Activated naive CD8-positive, alpha-beta T cell treated with anti-CD3 and anti-CD28 coated beads, Interleukin-2, amount 10 ng/mL, durations not matched to agents 7 days and 5 days (primary cell): ENCODE data around the gene NXPH1. TPM values are rescaled to one million over a fixed set of nuclear protein-coding genes. Genes with fewer than 3 reads are reported as not detected.
"Not testable (repeated sequence)": the region's sequence is repeated elsewhere in the genome, so short reads cannot be mapped to it uniquely, and the experiment has no call there.

Experiments
- ATAC-seq: fragments of 150-1000 bp; cut with Tn5 transposase; one replicate; pipeline ENCODE4 v1.10.0; 2021; ENCODE audit warnings: low read depth, moderate library complexity
- POLR2A ChIA-PET: fragments of 350-600 bp; sonication (Branson Sonifier 250); formaldehyde crosslinking; loops from one replicate; lab custom pipeline; 2021; ENCODE audit warnings: antibody characterized with exemption; lab: Charles Lee
- DNase-seq: peaks from one replicate; pipeline ENCODE4 v3.0.0; 2021
- H3K27ac Mint-ChIP-seq: one replicate; pipeline ENCODE4 v1.8.0; 2022; ENCODE audit warnings: mild to moderate bottlenecking, mixed read lengths
- H3K27me3 Mint-ChIP-seq: one replicate; pipeline ENCODE4 v1.8.0; 2022; ENCODE audit warnings: mild to moderate bottlenecking, moderate library complexity, mixed read lengths
- H3K36me3 Mint-ChIP-seq: one replicate; pipeline ENCODE4 v1.8.0; 2021; ENCODE audit warnings: mild to moderate bottlenecking, mixed read lengths
- H3K4me1 Mint-ChIP-seq: one replicate; pipeline ENCODE4 v1.8.0; 2021; ENCODE audit warnings: mixed read lengths
- H3K4me3 Mint-ChIP-seq: one replicate; pipeline ENCODE4 v1.8.0; 2022; ENCODE audit warnings: mild to moderate bottlenecking, moderate library complexity, mixed read lengths
- H3K9me3 Mint-ChIP-seq: one replicate; pipeline ENCODE4 v1.8.0; 2021; ENCODE audit warnings: mixed read lengths
- total RNA-seq, 2 experiments: library from RNA; stranded (reverse); gene quantifications; one replicate each; pipeline ENCODE4 v1.2.3, GENCODE V29; 2021

NXPH1 gene
- total RNA-seq, 2 experiments from 2014 or later, result not detected

DNA sequence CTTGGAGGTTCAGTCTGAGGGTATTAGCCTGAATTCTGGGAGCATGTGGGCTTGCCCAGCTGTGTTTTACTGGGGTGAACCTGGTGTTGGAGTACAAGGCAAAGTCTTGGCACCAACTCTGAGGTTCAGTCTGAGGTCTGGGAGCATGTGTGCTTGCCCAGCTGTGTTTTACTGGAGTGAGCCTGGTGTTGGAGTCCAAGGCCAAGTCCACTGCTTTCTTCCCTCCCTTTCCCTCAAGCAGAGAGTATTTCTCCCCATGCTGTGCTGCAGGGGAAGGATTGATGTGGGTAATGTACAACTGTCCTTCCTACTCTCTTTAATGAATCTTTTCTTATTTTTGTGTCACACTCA is 236.1 kb downstream of the NXPH1 start:
- no peaks in the 10 kb centered on the region for H3K9me3 Mint-ChIP-seq
- no peak for DNase-seq
- ATAC-seq, result no peak
- no peak overlapping the region for H3K27ac Mint-ChIP-seq
- no peaks in the 10 kb centered on the region for H3K36me3 Mint-ChIP-seq
- H3K27me3 Mint-ChIP-seq, result no peaks in the 10 kb centered on the region
- H3K4me3 Mint-ChIP-seq, result no peak overlapping the region
- no peaks in the 10 kb centered on the region for H3K4me1 Mint-ChIP-seq
- POLR2A ChIA-PET, result no interaction called here

DNA sequence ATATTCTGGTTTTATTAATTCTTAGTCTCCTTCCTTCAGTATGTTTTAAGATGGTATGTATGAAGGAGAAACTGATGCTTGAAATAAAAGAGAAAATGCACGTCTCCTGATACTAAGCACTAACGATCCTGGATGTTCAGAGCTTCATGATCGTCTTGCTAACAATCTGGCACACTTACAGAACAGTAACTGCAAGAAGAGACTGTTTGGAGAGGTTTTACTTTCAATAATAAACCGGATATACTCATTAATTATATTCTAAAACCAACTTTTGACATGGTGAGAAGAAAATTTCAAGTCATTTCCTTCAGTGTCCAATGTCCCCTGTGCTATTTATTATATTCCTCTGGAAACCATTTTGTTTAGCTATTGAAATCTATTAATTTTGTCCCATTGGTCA is 251.0 kb downstream of the NXPH1 start:
- H3K36me3 Mint-ChIP-seq, result no peaks in the 10 kb centered on the region
- no peak overlapping the region for H3K4me3 Mint-ChIP-seq
- ATAC-seq (no peak), DNase-seq (no peak)
- POLR2A ChIA-PET, result no interaction called here
- no peaks in the 10 kb centered on the region for H3K9me3 Mint-ChIP-seq
- no peaks in the 10 kb centered on the region for H3K4me1 Mint-ChIP-seq
- H3K27me3 Mint-ChIP-seq, result no peaks in the 10 kb centered on the region
- no peak overlapping the region for H3K27ac Mint-ChIP-seq

DNA sequence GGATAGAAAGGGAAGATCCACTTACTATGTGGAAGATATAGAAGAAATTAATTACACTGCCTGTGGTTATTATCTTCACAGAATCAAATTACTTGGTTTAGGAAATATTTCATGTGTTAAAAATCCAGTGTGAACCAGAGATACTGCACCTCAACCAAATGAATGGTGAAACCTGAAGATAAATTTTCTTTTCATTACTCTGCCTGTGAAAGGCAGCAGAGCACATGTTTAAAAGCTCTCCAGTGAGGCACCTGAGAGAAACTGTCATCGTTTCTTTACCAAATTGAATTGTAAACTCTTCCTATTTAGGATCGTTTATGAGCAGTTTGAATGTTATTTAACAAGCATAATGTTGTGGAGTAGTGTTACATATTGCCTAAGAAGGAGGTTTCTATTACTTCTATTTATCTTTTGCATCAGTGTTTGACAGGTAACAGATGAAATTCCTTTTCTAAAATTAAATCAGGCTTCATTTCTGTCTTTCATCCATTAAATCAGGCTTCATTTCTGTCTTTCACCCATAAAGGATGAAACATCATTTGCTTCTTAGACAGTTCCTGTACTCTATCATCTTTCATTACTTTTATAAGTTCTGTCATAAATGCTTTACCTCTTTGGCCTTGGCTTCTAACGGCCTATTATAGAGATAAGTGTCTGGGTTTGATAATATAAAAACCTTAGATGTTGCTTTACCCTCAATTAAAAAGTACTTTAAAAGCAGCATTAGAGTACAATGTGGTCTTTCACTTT is 266.6 kb downstream of the NXPH1 start:
- H3K27ac Mint-ChIP-seq, result no peak overlapping the region
- no peaks in the 10 kb centered on the region for H3K36me3 Mint-ChIP-seq
- no peaks in the 10 kb centered on the region for H3K4me1 Mint-ChIP-seq
- no peak overlapping the region for H3K4me3 Mint-ChIP-seq
- ATAC-seq, result no peak
- H3K9me3 Mint-ChIP-seq, result no peaks in the 10 kb centered on the region
- POLR2A ChIA-PET, result no interaction called here
- DNase-seq, result no peak
- no peaks in the 10 kb centered on the region for H3K27me3 Mint-ChIP-seq

DNA sequence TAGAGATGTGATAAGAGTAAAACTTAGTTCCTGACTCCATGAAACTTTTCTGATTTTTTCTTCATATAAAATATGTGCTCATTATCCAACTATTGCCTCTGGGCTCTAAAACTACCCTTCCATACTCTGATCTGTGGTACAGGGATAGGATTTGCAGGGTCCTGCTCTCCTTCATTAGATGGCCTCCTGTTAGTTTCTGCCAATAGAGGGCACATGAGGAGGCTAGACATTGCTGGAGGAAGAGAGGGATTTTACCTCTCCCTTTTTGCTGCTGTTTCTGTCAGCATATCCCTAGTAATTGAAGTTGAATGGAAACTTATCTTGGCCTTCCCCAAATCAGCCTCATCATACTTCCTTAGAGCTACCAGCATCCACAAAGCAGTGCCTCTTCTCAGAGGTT is 269.4 kb downstream of the NXPH1 start:
- no peaks in the 10 kb centered on the region for H3K4me1 Mint-ChIP-seq
- no peak overlapping the region for H3K27ac Mint-ChIP-seq
- no peaks in the 10 kb centered on the region for H3K27me3 Mint-ChIP-seq
- ATAC-seq (no peak), DNase-seq (no peak)
- H3K4me3 Mint-ChIP-seq, result no peak overlapping the region
- no peaks in the 10 kb centered on the region for H3K36me3 Mint-ChIP-seq
- no peaks in the 10 kb centered on the region for H3K9me3 Mint-ChIP-seq
- POLR2A ChIA-PET, result no interaction called here

DNA sequence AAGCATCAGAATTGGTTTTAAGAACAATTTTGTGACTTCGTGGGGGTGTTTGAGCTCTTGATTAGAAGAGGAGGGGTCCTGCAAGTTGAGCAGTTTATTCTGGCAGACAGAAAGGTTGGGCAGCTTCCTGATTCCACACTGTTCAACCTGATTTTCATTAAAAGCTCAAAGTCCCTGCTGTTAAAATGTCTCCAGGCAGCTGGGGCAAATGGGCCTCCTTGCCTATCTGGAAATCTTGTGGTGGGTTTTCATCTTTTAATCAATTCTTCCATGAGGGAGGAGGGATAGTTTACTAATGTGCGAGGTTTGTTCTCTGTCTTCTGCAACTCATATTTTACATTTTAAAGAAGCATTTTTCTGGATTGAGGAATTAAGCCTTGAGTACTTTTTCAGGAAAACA is 276.7 kb downstream of the NXPH1 start:
- ATAC-seq (no peak), DNase-seq (no peak)
- no peaks in the 10 kb centered on the region for H3K4me1 Mint-ChIP-seq
- H3K9me3 Mint-ChIP-seq, result no peaks in the 10 kb centered on the region
- no peak overlapping the region for H3K27ac Mint-ChIP-seq
- no peak overlapping the region for H3K4me3 Mint-ChIP-seq
- POLR2A ChIA-PET, result no interaction called here
- no peaks in the 10 kb centered on the region for H3K27me3 Mint-ChIP-seq
- no peaks in the 10 kb centered on the region for H3K36me3 Mint-ChIP-seq

DNA sequence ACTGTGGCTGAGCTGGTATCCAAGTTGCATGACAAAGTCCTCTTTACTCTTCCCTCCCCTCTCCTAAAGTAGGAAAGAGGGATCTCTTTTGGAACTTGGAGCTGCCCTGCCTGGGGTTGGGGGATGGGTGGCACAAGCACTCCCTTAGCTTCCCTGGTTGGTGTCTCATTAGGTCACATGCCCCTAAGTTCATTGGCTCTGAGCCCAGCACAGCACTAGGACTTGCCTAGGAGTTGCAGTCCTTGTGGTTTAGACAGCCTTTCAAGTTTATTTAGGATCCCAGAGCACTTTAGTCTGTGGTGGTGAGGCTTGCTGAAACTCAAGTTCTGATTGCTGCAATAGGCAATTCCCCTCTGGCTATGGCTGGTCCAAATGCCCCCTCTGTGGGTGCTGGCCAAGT is 281.4 kb downstream of the NXPH1 start:
- ATAC-seq (no peak), DNase-seq (no peak)
- H3K27ac Mint-ChIP-seq, result no peak overlapping the region
- H3K9me3 Mint-ChIP-seq, result no peaks in the 10 kb centered on the region
- POLR2A ChIA-PET, result no interaction called here
- H3K4me3 Mint-ChIP-seq, result no peak overlapping the region
- H3K4me1 Mint-ChIP-seq, result no peaks in the 10 kb centered on the region
- no peaks in the 10 kb centered on the region for H3K27me3 Mint-ChIP-seq
- no peaks in the 10 kb centered on the region for H3K36me3 Mint-ChIP-seq

DNA sequence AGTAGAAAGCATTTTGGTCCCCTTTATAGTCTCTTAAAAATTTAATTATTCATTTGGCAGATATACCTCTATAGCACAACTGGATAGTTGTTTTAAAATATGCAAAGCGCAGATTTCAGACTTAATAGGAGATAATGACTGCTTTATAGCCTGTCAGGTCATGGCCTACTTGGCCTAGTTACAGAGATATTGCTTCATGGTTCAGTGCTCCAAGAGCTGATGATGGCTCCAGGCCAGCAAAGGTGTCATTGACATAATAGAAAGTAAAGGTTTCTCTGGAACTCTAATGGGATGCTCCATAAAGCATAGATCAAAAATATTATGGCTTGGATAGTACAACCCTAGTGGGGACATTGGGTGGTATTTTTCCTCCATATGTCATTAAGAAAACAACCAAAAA is 285.7 kb downstream of the NXPH1 start:
- Mint-ChIP-seq H3K27me3 (no peaks in the 10 kb centered on the region), H3K27ac (no peak overlapping the region), H3K4me3 (no peak overlapping the region), H3K4me1 (no peaks in the 10 kb centered on the region), H3K9me3 (no peaks in the 10 kb centered on the region), H3K36me3 (no peaks in the 10 kb centered on the region)
- POLR2A ChIA-PET, result no interaction called here
- ATAC-seq (no peak), DNase-seq (no peak)

DNA sequence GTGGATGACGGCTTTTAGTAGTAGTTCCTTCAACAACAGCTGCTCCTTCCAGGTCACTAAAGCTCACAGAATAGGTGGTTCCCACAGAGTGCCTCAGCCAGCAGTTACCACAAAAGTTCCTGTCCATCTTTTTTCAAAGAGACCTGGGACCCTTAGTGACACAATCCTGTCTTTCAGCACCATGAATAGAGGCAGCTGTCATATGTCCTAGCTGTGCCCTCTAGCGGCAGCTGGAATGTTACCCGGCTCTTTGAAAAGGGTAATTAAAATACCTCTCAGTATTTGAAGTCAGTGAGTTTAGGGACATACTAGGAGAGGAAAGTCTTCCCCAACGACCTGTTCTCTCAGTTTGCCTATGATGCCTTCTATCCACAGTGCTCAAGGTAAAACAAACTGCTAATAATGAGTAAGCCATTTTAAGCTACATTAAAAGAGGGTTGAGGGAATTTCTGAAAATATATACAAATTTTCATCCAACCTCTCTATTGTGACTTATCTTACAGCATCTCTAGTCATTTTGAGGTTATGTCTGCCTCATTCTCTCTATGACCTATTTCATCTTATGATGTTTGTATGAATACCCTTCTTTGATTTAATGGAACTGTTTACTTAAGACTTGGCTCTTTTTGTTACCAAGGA is 290.8 kb downstream of the NXPH1 start:
- POLR2A ChIA-PET, result no interaction called here
- Mint-ChIP-seq H3K27me3 (no peaks in the 10 kb centered on the region), H3K4me1 (no peaks in the 10 kb centered on the region), H3K36me3 (no peaks in the 10 kb centered on the region), H3K4me3 (no peak overlapping the region), H3K27ac (no peak overlapping the region), H3K9me3 (no peaks in the 10 kb centered on the region)
- no peak for DNase-seq
- peak; percentile 33 for ATAC-seq

DNA sequence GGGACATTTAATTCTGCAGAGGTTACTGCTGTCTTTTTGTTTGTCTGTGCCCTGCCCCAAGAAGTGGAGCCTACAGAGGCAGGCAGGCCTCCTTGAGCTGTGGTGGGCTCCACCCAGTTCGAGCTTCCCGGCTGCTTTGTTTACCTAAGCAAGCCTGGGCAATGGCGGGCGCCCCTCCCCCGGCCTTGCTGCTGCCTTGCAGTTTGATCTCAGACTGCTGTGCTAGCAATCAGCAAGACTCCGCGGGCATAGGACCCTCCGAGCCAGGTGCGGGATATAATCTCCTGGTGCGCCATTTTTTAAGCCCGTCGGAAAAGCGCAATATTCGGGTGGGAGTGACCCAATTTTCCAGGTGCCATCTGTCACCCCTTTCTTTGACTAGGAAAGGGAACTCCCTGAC is 298.3 kb downstream of the NXPH1 start:
- H3K4me1 Mint-ChIP-seq, POLR2A ChIA-PET, H3K9me3 Mint-ChIP-seq: not testable (repeated sequence)

DNA sequence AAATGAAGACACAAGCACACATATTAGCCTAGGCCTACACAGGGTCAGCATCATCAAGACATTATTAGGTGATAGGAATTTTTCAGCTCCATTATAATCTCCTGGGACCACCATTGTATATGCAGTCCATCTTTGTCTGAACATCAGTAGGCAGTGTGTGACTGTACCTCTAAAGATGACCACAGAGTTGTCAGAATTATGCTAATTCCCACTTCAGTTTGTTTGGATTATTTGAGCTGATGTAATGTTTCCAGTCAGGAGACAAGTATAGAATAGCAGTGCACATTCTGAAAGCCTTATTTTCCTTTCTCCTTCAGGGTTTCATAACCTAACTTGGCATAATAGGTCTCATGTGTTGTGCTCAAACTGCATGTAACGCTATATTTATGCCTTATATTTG is 306.4 kb downstream of the NXPH1 start:
- Mint-ChIP-seq H3K9me3 (peaks cover 3% of the 10 kb centered on the region), H3K27me3 (no peaks in the 10 kb centered on the region), H3K4me3 (no peak overlapping the region), H3K4me1 (no peaks in the 10 kb centered on the region), H3K27ac (no peak overlapping the region), H3K36me3 (no peaks in the 10 kb centered on the region)
- DNase-seq (no peak), ATAC-seq (no peak)
- POLR2A ChIA-PET, result no interaction called here

More for the DNA sequence above, 298.3 kb downstream of the NXPH1 start:
- H3K27me3 Mint-ChIP-seq, H3K4me3 Mint-ChIP-seq, DNase-seq, ATAC-seq, H3K27ac Mint-ChIP-seq, H3K36me3 Mint-ChIP-seq: not testable (repeated sequence)

DNA sequence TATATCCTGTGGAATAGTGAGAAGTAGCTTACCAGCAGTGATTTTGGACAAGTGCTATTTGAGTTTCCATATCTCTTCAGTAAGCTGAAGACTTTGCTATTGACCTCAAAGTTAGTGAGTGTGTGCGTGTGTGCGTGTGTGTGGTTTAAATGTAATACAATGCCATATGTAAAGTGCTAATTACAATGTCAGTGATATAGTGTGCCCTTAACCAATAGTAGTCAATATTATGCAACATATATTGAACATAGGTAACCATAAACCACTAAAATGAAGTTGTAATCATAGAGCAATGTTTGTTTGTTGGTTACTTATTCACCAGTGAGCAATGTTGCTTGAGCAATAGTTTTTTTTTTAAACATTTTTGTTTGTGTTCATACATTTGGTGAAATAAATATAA is 309.4 kb downstream of the NXPH1 start:
- Mint-ChIP-seq H3K4me3 (no peak overlapping the region), H3K27me3 (no peaks in the 10 kb centered on the region), H3K36me3 (no peaks in the 10 kb centered on the region), H3K4me1 (no peaks in the 10 kb centered on the region), H3K27ac (no peak overlapping the region), H3K9me3 (no peaks in the 10 kb centered on the region)
- ATAC-seq (no peak), DNase-seq (no peak)
- POLR2A ChIA-PET, result no interaction called here

DNA sequence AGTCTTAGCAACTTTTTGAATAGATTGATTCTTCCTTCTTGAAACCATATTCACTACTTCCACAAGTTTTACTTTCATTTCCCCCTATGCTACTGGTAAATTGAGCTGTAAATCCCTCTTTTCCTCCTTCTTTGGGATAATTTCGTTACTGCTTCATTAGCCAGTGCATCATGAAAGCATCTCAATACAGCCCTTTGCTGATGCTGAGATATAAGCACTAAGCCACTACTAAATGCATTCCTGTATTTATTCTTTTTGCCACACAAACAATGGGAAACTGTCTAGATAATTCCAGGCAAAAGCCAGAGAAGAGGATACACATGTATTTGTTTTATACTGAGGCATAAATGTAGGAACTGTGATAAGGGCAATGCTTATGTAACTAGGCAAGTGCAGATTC is 313.9 kb downstream of the NXPH1 start:
- no peak overlapping the region for H3K27ac Mint-ChIP-seq
- H3K9me3 Mint-ChIP-seq, result peaks cover 2% of the 10 kb centered on the region
- no peak overlapping the region for H3K4me3 Mint-ChIP-seq
- no peaks in the 10 kb centered on the region for H3K4me1 Mint-ChIP-seq
- DNase-seq (no peak), ATAC-seq (no peak)
- no peaks in the 10 kb centered on the region for H3K36me3 Mint-ChIP-seq
- no peaks in the 10 kb centered on the region for H3K27me3 Mint-ChIP-seq
- POLR2A ChIA-PET, result no interaction called here

DNA sequence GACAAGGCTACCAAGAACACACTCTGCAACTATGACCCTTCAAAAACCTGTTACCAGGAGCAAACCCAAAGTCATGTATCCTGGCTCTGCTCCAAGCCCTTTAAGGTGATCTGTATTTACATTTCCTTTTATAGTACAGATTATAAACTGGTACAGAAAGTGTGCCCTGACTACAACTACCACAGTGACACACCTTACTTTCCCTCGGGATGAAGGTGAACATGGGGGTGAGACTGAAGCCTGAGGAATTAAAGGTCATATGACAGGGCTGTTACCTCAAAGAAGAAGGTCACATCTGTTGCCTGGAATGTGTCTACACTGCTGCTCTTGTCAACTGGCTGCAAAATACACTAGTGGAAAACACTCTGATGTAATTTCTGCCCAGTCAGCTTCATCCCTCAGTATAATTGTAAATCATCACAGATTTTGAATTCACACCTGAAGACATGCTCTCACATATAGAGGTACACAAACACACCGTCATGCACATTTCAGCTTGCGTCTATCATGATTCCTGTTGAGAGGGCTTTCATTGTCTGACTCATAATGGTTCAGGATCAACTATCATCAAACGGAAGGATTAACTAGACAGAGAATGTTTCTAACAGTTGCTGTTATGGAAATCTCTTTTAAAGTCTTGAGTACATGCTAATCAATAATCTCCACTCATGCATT is 318.3 kb downstream of the NXPH1 start:
- DNase-seq, result no peak
- POLR2A ChIA-PET, result no interaction called here
- H3K36me3 Mint-ChIP-seq, result no peaks in the 10 kb centered on the region
- H3K27me3 Mint-ChIP-seq, result no peaks in the 10 kb centered on the region
- no peaks in the 10 kb centered on the region for H3K4me1 Mint-ChIP-seq
- ATAC-seq, result no peak
- no peak overlapping the region for H3K27ac Mint-ChIP-seq
- H3K4me3 Mint-ChIP-seq, result no peak overlapping the region
- H3K9me3 Mint-ChIP-seq, result peaks cover 3% of the 10 kb centered on the region

DNA sequence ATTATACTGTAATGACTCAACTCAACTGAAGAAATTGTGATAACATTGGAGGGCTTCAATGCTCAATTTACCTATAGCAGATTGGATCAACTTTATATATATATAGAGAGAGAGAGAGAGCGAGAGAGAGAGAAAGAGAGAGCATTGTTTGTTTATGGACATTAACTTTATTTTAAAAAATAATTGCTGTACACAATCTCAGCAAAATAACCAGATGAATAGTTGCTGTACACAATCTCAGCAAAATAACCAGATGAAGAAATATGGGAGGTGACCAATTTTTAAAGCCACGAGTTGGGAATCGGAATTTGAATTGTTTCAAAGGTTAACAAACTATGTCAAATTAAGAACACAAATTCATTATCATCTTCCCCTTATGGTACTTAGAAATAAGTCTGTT is 319.9 kb downstream of the NXPH1 start:
- DNase-seq (no peak), ATAC-seq (no peak)
- Mint-ChIP-seq H3K27ac (no peak overlapping the region), H3K4me1 (no peaks in the 10 kb centered on the region), H3K4me3 (no peak overlapping the region), H3K27me3 (no peaks in the 10 kb centered on the region), H3K9me3 (peaks cover 3% of the 10 kb centered on the region), H3K36me3 (no peaks in the 10 kb centered on the region)
- POLR2A ChIA-PET, result no interaction called here
